GM21390 (cell line): ENCODE results near the gene MTRF1.
A peak's percentile ranks its signal among the peaks of the same experiment; 100 is the strongest.

ENCODE experiments used
- ATAC-seq: cut with Tn5 transposase; IDR thresholded peaks from one replicate; pipeline ENCODE4 v1.9.1; 2021; ENCODE audit not compliant: unreplicated experiment

Gene MTRF1

GRCh38 chr13:41224113-41225110 is 39.0 kb downstream of the MTRF1 start:
- no peak for ATAC-seq

- ATAC-seq: peak; percentile 81
Observed at GRCh38 chr13:41222259-41222852, 41.0 kb downstream of the MTRF1 start.

- ATAC-seq: no peak
Observed at GRCh38 chr13:41220401-41220800, 43.0 kb downstream of the MTRF1 start.

GRCh38 chr13:41216160-41216559 is 47.2 kb downstream of the MTRF1 start:
- no peak for ATAC-seq

GRCh38 chr13:41213919-41214318 is 49.5 kb downstream of the MTRF1 start:
- no peak for ATAC-seq

GRCh38 chr13:41213316-41213715 is 50.1 kb downstream of the MTRF1 start:
- ATAC-seq: no peak

- ATAC-seq: no peak
Observed at GRCh38 chr13:41212881-41213280, 50.5 kb downstream of the MTRF1 start.

GRCh38 chr13:41211062-41211461 is 52.3 kb downstream of the MTRF1 start:
- ATAC-seq: no peak

GRCh38 chr13:41206467-41206866 is 56.9 kb downstream of the MTRF1 start:
- ATAC-seq: no peak

- ATAC-seq: no peak
Observed at GRCh38 chr13:41203810-41204209, 59.6 kb downstream of the MTRF1 start.

- ATAC-seq: no peak
Observed at GRCh38 chr13:41200126-41200525, 63.2 kb downstream of the MTRF1 start.

- peak; percentile 66 for ATAC-seq
Observed at GRCh38 chr13:41199526-41199925, 63.9 kb downstream of the MTRF1 start.

- ATAC-seq: no peak
Observed at GRCh38 chr13:41199079-41199478, 64.3 kb downstream of the MTRF1 start.

- ATAC-seq: no peak
Observed at GRCh38 chr13:41196620-41197019, 66.8 kb downstream of the MTRF1 start.

- no peak for ATAC-seq
Observed at GRCh38 chr13:41196011-41196410, 67.4 kb downstream of the MTRF1 start.

- ATAC-seq: peak; percentile 96
Observed at GRCh38 chr13:41193919-41194824, 69.2 kb downstream of the MTRF1 start, which contains the start of gene KBTBD7. TSS of gene KBTBD7 (minus strand) at chr13:41194569. CDS start at chr13:41194257, 312 bp downstream.

- no peak for ATAC-seq
Observed at GRCh38 chr13:41193469-41193868, 69.9 kb downstream of the MTRF1 start.

GRCh38 chr13:41188584-41188983 is 74.8 kb downstream of the MTRF1 start:
- ATAC-seq: no peak

- no peak for ATAC-seq
Observed at GRCh38 chr13:41186481-41186880, 76.9 kb downstream of the MTRF1 start.

- ATAC-seq: no peak
Observed at GRCh38 chr13:41182231-41182630, 81.1 kb downstream of the MTRF1 start.
